Body of pancreas (tissue), 4 donors: ENCODE data around the gene ULBP1.

Experiments
- POLR2A ChIP-seq, 3 donors: fragments of 450-650 bp; IDR thresholded peaks; one replicate each; pipeline ENCODE4 v1.6.1; 2016; ENCODE audit warnings: antibody characterized with exemption in 3 of 3, mild to moderate bottlenecking in 2 of 3
- TF ChIP-seq, protein P1 (sequence below), 7 experiments: fragments of 450-650 bp in 4 of 7; fragments of 200-600 bp in 3 of 7; sonication (generic) in 3 of 7; IDR thresholded peaks; one replicate each; pipeline ENCODE4 v1.5.1; 2016 to 2019; ENCODE audit warnings: antibody characterized with exemption in 7 of 7

- TF ChIP-seq, protein P1, sequence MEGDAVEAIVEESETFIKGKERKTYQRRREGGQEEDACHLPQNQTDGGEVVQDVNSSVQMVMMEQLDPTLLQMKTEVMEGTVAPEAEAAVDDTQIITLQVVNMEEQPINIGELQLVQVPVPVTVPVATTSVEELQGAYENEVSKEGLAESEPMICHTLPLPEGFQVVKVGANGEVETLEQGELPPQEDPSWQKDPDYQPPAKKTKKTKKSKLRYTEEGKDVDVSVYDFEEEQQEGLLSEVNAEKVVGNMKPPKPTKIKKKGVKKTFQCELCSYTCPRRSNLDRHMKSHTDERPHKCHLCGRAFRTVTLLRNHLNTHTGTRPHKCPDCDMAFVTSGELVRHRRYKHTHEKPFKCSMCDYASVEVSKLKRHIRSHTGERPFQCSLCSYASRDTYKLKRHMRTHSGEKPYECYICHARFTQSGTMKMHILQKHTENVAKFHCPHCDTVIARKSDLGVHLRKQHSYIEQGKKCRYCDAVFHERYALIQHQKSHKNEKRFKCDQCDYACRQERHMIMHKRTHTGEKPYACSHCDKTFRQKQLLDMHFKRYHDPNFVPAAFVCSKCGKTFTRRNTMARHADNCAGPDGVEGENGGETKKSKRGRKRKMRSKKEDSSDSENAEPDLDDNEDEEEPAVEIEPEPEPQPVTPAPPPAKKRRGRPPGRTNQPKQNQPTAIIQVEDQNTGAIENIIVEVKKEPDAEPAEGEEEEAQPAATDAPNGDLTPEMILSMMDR (IDR thresholded peaks at IDR 0.05), result no peak
- TF ChIP-seq POLR2A (IDR thresholded peaks at IDR 0.05), result no peak
Measured at GRCh38 chr6:149975400-149975799, 11.7 kb downstream of the ULBP1 start.
